Muscle of leg (tissue), 11 donors: ENCODE data around the gene STYX. TPM values are rescaled to one million over a fixed set of nuclear protein-coding genes. Genes with fewer than 3 reads are reported as not detected.

Experiments used
- DNase-seq: peaks from one replicate; pipeline ENCODE4 v3.0.0; 2013
- H3K27ac ChIP-seq: one replicate; pipeline ENCODE4 v1.5.1; 2013; ENCODE audit warnings: mild to moderate bottlenecking, low read length, control low read depth
- H3K27me3 ChIP-seq: one replicate; pipeline ENCODE4 v1.6.1; 2013; ENCODE audit warnings: low read length; ENCODE audit not compliant: control insufficient read depth, insufficient read depth
- H3K36me3 ChIP-seq: one replicate; pipeline ENCODE4 v1.6.1; 2013; ENCODE audit warnings: low read length; ENCODE audit not compliant: control insufficient read depth, insufficient read depth
- H3K4me1 ChIP-seq: one replicate; pipeline ENCODE4 v1.6.1; 2013; ENCODE audit warnings: low read length; ENCODE audit not compliant: control insufficient read depth, insufficient read depth
- H3K4me3 ChIP-seq: one replicate; pipeline ENCODE4 v1.5.1; 2013; ENCODE audit warnings: low read length, control low read depth
- H3K9me3 ChIP-seq: replicated peaks from 2 replicates; pipeline ENCODE4 v1.6.1; 2013; ENCODE audit warnings: low read depth, low read length; ENCODE audit not compliant: control insufficient read depth
- WGBS: methylation state at CpG from one replicate; pipeline ENCODE4 v1.1.5; 2013; ENCODE audit warnings: missing lambda C conversion rate; ENCODE audit not compliant: insufficient coverage; 5-methylcytosine and 5-hydroxymethylcytosine counted together
- polyA plus RNA-seq, 8 donors: library from polyadenylated mRNA; unstranded; fragments of 120-200 nt; gene quantifications; one replicate each; pipeline versions ENCODE4 v1.2.1 to v1.2.3, GENCODE V29; 2013; ENCODE audit warnings: inconsistent platforms in 1 of 8, low replicate concordance in 1 of 8; ENCODE audit not compliant: insufficient read length in 8 of 8, insufficient read depth in 1 of 8
- total RNA-seq: library from RNA; stranded (reverse); fragments of 120-200 nt; gene quantifications from one replicate; pipeline ENCODE4 v1.2.4, GENCODE V29; 2013

Gene STYX
- total and polyA plus RNA-seq, 9 donors: 9.1 to 16.6 (median 12.2) TPM

GRCh38 chr14:52694761-52695480, 35.0 kb upstream of the STYX start:
- Histone ChIP-seq H3K4me3 (peak overlapping the region; percentile 95), H3K27ac (peak overlapping the region; percentile 93), H3K4me1 (peaks cover 8% of the 10 kb centered on the region), H3K9me3 (no peaks in the 10 kb centered on the region), H3K36me3 (no peaks in the 10 kb centered on the region), H3K27me3 (no peaks in the 10 kb centered on the region)
- WGBS: under 1% methylated on average over 40 of the region's 46 CpGs
- DNase-seq: peak; percentile 38

GRCh38 chr14:52695481-52696091, 34.4 kb upstream of the STYX start, which contains the start of gene ERO1A:
Gene ERO1A, minus strand, starts transcription at chr14:52695558. Its CDS starts 77 bp downstream, at chr14:52695481.
- Histone ChIP-seq H3K36me3 (no peaks in the 10 kb centered on the region), H3K9me3 (no peaks in the 10 kb centered on the region), H3K27me3 (no peaks in the 10 kb centered on the region), H3K4me1 (peaks cover 8% of the 10 kb centered on the region), H3K4me3 (peak within 1 kb of the TSS; percentile 95), H3K27ac (peak within 1 kb of the TSS; percentile 93)
- under 1% methylated on average over 67 of the region's 78 CpGs for WGBS
- DNase-seq: peak; percentile 92

- DNase-seq: peak; percentile 17
- H3K27ac ChIP-seq: no peak overlapping the region
- 44% methylated on average over 1 of the region's 2 CpGs for WGBS
These were observed 29.2 kb upstream of the STYX start for GRCh38 chr14:52700701-52701172.

GRCh38 chr14:52701223-52701622, 28.7 kb upstream of the STYX start:
- Histone ChIP-seq H3K27ac (no peak overlapping the region), H3K4me1 (peaks cover 2% of the 10 kb centered on the region), H3K27me3 (no peaks in the 10 kb centered on the region), H3K9me3 (no peaks in the 10 kb centered on the region), H3K36me3 (no peaks in the 10 kb centered on the region), H3K4me3 (no peak overlapping the region)
- 60% methylated on average over 1 of the region's 3 CpGs for WGBS
- no peak for DNase-seq

More at GRCh38 chr14:52700701-52701172, 29.2 kb upstream of the STYX start:
- no peaks in the 10 kb centered on the region for H3K27me3 ChIP-seq
- no peaks in the 10 kb centered on the region for H3K9me3 ChIP-seq
- no peaks in the 10 kb centered on the region for H3K36me3 ChIP-seq
- no peak overlapping the region for H3K4me3 ChIP-seq
- peaks cover 3% of the 10 kb centered on the region for H3K4me1 ChIP-seq

- Histone ChIP-seq H3K27ac (no peak overlapping the region), H3K36me3 (no peaks in the 10 kb centered on the region), H3K27me3 (no peaks in the 10 kb centered on the region), H3K4me1 (peaks cover 2% of the 10 kb centered on the region), H3K4me3 (no peak overlapping the region), H3K9me3 (no peaks in the 10 kb centered on the region)
- WGBS: 33% methylated on average over 1 of the region's 3 CpGs
- peak; percentile 14 for DNase-seq
These were observed 26.7 kb upstream of the STYX start for GRCh38 chr14:52703225-52703624.

- Histone ChIP-seq H3K9me3 (no peaks in the 10 kb centered on the region), H3K27me3 (no peaks in the 10 kb centered on the region), H3K4me1 (peaks cover 2% of the 10 kb centered on the region), H3K36me3 (peaks cover under 1% of the 10 kb centered on the region), H3K4me3 (no peak overlapping the region), H3K27ac (no peak overlapping the region)
- no peak for DNase-seq
- no CpG with 5 or more reads among the region's 2 CpGs for WGBS
These were observed 26.3 kb upstream of the STYX start for GRCh38 chr14:52703664-52704063.

- no peak for DNase-seq
- Histone ChIP-seq H3K27ac (peak overlapping the region; percentile 92), H3K4me1 (peaks cover 2% of the 10 kb centered on the region), H3K27me3 (no peaks in the 10 kb centered on the region), H3K36me3 (peaks cover 8% of the 10 kb centered on the region), H3K4me3 (peak overlapping the region; percentile 95), H3K9me3 (no peaks in the 10 kb centered on the region)
- WGBS: no CpG with 5 or more reads among the region's 5 CpGs
These were observed 23.7 kb upstream of the STYX start for GRCh38 chr14:52706286-52706685.

GRCh38 chr14:52706724-52707706, 23.0 kb upstream of the STYX start, which contains the start of gene PSMC6:
Gene PSMC6, plus strand, starts transcription at chr14:52707200. Its CDS starts 20 bp downstream, at chr14:52707220.
- Histone ChIP-seq H3K36me3 (peaks cover 8% of the 10 kb centered on the region), H3K4me1 (peaks cover 2% of the 10 kb centered on the region), H3K9me3 (no peaks in the 10 kb centered on the region), H3K27ac (peak within 1 kb of the TSS; percentile 92), H3K4me3 (peak within 1 kb of the TSS; percentile 95), H3K27me3 (no peaks in the 10 kb centered on the region)
- peak; percentile 97 for DNase-seq
- under 1% methylated on average over 28 of the region's 43 CpGs for WGBS

GRCh38 chr14:52711666-52712065, 18.3 kb upstream of the STYX start:
- H3K4me1 ChIP-seq: no peaks in the 10 kb centered on the region
- no CpG with 5 or more reads among the region's 1 CpG for WGBS
- DNase-seq: no peak
- no peak overlapping the region for H3K27ac ChIP-seq
- H3K9me3 ChIP-seq: no peaks in the 10 kb centered on the region
- H3K4me3 ChIP-seq: no peak overlapping the region
- peaks cover 31% of the 10 kb centered on the region for H3K36me3 ChIP-seq
- H3K27me3 ChIP-seq: no peaks in the 10 kb centered on the region
